GM21360 (cell line): ENCODE results near the gene HOXC11.

Experiments
- ATAC-seq: cut with Tn5 transposase; IDR thresholded peaks from one replicate; pipeline ENCODE4 v1.9.1; 2021; ENCODE audit warnings: mild to moderate bottlenecking, moderate library complexity; ENCODE audit not compliant: unreplicated experiment

HOXC11 gene

DNA sequence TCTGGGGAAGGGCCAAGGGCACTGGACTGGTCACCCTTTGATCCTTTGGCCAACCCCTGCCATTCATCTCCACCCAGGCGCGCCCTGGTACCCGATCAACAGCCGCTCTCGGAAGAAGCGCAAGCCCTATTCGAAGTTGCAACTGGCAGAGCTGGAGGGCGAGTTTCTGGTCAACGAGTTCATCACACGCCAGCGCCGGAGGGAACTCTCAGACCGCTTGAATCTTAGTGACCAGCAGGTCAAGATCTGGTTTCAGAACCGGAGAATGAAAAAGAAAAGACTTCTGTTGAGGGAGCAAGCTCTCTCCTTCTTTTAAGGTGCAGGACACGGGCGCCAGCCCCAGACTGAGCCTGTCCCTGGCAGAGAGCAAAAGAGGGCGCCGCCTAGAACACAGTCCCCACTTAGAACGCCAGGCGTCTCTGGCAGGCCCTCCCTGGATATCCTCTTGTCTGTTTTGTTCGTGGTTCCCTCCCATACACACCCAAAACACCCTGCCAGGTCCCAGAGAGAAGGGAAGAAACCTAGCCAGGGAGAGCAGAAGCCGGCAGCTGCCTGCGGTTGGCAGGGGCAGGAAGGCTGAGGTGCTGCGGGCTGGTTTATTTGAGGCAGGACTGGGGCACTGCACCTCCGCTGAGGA lies 16.6 kb upstream of the HOXC11 start:
- ATAC-seq: no peak

DNA sequence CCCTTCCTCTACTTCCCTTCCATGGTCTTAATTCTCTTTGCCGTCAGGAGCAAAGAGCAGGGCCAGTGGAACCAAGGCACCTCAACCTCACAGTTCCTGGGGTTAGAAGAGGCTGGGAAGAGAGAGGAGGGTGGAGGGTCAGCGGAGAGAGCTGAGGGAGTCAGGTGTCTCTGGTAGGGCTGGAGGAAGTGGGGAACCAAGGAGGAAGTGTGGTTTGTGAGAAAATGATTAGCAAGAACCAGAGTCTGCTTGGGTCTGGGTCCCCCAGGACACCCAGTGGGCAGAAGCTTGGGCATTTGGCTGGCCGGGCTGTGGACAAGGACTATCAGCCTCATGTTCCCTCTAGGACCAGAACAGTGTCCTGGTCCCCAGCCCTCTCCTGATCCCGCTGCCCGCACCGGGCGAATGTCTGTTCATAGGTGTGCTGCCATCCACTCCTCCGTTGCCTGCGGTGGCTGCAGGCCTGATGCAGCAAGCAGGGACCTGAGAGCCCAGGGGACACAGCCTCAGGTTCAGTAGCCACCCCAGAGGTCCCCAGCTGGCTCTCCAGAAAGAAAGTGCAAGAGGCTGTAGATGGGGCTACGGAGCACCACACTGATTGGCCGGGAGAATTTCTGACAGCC lies 15.9 kb upstream of the HOXC11 start:
- ATAC-seq: no peak

DNA sequence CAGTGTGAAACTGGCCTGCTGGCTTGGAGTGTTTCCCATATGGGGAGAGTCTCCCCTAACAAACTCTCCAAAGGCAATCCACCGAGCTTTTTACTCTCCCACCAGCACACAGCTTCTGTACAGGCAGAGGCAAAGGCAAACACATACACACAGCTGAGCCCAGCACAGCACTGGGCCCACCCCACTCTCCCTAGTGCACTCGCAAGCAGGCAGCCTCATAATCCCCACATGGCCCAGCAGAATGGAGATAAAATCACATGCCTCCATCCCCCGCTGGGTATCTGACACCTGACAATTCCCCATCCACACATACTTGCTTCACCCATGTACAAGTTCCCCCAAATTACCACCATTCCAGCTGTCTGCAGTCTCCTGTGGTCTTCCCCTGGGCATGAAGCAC lies 14.8 kb upstream of the HOXC11 start:
- no peak for ATAC-seq

DNA sequence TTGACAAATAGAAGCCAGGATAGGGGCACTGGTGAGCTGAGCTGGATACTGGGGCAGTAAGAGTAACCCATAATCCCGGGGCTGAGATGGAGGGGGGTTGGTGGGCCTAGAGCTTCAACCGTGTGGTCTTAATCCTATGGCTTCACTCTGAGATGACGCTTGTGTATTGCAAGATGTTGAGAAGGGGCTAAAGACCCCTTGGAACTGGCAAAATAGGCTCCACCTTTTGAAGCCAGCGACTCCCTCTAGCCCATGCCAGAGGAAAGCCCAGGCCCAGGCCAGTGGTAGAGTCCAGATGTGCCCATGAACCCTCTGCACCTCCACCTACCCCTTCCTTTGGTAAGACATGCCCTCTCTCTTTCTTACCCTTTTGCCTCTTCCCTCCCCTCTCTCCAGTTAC lies 13.6 kb upstream of the HOXC11 start:
- no peak for ATAC-seq

DNA sequence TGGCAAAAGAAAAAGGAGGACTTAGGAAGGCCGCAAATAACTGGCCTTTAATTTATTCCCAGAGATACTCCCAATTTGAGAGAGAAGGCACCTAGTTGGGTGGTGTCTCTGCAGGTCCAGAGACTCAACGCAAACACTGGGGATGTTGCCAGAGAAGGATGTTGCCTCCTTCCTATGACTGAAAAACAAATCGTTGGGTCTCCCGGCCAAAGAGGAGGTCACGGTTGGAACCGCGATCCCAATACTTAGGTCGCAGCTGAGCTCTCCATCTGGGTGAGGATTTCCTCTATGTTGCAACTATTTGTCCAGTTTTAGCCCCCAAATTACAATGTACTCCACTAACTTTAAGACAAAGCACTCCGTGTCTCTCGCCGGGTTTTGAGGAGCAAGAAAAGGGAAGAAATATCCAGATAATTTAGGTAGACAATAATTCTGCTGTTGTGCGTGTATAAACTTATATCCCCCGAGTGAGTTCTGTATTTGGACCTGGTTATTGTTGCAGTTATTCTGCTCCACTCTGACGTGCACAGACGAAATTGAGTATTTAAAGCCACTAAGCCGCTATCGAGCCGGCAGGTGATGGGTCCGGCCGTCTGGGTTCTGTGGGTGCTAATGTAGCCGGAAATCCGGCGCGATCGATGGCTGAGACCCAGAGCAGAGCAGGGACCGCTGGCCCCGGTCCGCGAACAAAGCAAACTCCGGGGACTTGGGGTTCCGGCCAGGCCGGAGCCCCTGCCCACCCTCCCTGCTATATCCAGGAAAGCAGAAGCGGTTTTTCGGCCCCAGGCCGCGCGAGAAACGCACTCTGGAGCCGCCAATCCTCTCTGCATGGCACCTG lies 12.5 kb upstream of the HOXC11 start:
- ATAC-seq: no peak

DNA sequence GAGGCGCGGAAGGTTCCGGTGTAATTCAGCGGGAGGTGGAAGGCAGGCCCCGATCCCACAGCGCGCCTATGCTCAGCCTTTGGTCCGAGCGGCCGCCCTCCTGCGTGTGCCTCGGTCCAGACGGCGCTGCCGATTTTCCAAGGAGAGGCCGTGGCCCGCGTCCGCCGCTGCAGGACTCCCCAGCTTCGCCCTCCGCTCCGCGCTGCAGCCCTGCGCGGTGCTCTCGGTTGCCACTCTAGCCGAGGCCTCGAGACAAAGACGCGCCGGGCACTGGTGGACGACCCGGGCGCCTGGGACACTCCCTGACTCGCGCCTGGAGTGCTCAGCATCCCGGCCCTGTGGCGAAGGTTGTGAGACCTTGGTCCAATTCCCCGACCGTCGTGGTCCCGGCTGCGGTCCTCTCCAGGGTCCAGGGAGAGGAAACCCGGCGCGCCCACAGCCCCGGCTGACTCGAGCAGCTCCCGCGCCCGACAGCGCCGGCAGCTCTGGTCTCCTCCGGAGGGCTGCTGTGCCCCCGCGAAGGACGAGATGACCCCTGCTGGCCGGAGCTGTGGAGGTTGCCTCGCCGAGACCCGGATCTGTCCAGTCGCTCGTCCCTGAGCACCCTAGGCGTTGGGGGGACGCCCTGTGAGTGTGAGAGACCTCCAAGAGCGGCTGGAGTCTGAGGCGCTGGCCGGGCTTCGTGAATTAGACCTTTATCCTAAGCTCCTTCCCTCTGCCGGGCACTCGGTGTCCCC lies 11.7 kb upstream of the HOXC11 start:
- ATAC-seq: no peak

DNA sequence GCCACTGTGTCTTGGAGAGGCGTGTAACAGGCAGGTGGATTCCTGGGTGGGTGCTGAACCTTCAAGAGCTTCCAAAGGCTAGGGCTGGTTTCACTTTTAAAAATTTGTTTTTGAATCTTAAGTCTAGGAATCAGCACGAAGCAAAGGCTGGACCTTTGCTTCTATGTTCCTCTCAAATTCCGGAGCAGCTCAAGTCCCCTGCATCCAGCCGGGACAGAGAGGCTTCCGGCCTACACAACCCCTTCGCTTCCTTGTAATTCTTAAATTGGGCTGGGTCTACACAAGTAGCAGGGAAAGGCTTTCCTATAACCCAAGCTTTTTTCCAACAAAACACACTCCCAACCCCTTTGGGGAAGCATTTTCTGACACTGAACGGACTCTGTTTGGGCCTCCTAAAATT lies 9.9 kb upstream of the HOXC11 start:
- no peak for ATAC-seq

DNA sequence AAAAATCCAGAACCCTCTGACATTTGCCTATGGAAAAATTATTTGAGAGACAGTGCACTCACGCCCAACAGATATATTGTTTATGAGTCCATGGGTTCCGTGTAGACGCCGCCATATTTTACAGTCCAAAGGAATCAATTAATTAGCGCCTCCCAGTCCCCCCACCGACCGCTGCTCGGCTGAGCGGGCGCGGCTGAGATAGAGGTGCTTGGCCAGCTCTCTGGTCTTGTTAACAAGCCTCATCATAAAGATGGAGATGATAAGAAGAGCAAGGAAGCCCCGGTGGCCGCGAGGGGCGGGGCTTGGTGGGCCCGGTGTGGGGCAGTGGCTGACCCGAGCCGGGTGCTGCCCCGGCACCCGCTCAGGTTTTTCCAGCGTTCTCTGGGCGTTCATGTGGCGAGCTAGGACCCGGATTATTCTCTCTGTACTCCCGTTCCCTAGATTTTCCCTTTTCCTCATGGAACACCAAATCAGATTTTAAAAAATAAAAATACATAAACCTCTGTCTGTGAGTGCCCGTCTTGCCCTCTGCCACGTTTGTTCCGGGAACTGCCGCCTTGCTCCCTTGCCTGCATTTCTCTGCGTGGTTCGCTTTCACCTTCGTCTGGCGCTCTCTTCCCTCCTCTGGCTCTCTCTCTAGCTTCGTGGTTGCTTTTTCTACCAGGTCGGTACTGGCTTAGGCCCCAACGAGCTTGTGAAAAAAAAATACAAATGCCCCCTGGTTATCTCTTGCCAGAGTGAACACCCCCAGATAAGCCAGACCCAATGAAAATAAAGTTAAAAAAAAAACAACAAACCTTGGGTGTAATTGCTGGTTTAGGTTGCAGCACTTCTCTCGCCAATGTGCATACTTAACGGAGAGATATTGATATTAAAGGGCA lies 9.3 kb upstream of the HOXC11 start:
- ATAC-seq: no peak

DNA sequence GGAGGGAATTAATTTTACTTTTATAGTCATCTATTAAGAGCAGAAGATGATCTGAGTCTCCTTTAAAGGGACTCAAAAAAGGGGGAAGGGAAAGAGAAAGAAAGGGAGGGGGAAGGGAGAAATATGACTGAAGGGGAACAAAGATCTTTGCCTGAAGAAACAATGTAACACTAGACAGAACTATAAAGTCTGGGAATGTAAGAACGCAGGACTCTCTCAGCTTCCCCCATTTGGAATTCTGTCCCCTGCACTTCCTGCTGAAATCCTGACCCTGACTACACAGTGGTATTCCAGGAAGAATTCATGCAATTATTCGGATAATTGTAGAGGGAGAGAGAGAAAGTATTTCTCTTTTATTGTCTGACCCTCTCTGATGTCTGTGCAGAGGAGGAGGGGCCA lies 8.6 kb upstream of the HOXC11 start:
- no peak for ATAC-seq

DNA sequence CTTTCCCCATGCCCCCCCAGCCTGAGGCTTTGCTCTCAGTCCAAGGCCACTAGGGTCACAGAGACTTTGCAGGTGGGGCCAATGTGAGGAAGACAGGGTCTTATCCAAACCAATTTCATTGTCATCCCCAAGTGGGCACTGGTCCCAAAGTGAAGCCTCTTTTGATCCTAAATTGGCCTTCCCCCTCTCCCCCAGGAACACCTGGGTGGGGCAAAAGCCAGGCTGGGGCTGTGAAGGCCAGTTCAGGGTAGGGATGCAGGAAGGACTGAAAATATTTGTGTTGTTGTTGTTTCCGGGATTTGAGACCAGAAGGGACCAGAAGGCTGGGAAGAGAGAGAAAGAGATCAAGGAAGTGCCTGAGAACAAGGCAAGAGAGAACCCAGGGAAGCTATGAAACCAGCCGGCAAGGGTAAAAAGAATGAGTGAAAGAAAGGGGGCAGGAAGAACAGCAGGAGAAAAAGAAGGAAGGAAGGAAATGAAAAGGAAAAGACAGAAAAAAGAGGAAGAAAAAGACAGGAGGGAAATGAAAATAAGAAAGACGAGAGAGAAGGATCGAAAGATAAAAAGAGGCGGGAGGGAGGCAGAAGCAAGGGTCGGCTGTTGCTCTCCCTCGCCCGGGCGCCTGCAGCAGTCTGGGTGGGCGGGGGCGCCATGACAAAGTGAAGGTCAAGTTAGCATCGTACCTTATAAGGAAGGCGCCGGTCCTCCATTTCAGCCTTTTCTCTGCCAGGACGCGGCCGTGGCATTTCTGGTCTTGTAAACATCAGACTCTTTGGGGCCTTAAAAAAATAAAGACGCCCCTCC lies 7.4 kb upstream of the HOXC11 start:
- ATAC-seq: no peak

DNA sequence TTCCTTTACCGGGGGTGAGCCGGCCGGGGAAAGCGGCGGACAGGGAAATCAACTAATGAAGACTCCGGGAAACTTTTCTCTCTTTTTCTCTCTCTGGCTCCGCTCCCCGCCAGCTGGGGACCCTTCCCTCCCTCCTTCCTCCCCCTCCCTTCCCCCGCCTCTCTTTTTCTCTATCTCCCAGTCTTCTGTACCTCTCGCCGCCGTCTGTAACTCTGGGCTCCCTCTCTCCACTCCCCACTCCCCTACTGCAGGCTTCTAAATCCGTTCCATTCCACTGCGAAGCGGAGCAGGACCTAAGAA lies 6.9 kb upstream of the HOXC11 start:
- ATAC-seq: no peak

DNA sequence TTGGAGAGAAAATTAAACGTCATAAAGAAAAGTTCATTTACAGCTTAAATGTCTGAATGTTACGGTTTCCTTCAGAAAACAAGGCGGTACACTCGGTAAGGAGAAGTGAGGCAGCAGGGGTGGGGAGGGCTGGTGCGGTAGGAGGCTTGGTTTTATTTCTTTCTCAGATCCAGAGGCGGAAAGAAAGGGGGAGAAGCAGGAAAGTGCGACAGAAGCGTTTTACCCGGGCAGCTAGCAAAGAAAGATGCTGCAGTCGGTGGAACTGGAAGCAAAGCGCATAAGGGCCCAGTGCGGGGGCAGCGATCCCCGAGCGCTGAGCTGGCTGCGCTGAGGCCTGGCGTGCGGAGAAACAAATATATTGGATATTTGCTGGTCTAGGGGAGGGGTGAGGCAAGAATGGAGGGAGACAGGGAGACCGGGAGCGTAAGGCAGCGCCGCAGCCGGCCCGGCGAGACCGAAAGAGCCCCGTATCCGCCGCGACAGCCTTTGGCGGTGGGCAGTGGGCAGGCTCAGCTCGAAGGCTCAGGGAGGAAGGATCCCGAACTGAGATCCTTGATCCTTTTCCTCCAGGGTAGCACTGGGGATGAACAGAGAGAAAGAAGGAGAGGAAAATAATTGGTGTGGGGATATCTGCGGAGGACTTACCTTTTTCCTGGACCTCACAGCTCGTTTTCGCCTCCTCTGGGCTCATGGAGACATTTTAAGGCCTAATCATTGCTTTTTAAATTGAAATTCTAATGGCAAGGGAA lies 6.4 kb upstream of the HOXC11 start:
- no peak for ATAC-seq

DNA sequence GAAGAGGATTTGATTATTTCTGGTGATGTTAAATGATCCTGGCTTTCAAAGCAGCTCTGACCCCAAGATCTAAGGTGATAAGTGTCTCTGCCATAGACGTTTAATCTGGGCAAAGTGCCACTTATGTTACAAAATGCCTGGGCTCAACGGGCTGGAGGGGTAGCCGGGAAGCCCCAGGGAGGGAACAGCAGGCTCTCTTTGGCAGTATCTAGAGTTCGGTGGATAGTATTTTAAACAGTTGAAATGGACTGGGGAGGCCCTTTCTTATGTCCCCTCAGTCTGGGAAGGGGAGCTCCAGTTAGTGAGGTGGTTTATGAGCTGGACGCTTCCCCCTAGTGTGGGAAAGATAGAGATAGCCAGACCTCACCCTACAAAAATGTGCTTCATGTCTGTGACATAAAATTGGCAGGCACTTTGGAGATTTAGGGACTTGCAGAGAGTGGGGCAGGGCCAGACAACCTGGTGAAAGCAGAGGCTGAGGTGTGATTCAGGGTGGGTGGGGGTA lies 5.5 kb upstream of the HOXC11 start:
- no peak for ATAC-seq

DNA sequence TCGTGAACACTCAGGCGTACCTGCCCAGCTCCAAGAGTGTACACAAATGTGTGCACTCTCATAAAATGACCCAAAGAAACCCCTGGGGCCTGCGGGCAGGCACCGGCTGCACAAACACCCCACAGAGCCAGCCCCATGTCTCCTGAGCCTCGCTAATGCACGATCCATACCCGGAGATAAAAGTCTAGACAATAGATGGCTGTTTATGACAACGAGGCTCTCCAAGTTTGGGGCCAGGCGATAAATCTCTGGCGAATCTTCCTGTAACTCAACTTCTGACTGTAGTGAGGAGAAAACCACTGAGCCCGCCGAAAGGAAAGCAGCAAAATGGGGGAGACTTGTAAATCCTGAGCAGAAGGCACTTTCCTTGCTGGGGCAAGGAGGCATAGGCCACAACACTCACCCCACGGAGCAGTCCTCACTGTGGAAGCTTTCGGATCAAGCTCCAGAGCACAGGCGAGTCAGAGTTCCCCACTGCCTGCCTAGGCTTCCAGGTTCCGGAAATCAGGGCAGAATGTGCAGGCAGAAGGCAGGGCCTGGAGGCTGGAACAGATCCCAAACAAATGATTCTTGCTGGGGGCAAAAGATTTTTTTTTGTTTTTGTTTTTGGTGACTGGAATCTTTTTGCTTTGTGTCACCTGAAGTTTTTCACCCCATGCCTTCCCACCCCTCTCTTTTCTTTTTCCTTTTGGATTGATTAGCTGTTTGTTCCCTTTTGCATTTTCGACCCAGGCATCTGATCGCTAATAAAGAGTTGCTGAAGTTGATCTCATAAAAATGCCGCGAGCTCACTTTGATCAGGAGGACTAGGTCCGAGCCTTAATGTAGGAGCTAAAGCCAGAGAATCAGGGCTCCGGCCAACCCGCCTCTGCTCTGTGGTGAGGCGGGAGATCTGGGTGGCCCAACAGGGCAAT lies 4.5 kb upstream of the HOXC11 start:
- ATAC-seq: no peak

DNA sequence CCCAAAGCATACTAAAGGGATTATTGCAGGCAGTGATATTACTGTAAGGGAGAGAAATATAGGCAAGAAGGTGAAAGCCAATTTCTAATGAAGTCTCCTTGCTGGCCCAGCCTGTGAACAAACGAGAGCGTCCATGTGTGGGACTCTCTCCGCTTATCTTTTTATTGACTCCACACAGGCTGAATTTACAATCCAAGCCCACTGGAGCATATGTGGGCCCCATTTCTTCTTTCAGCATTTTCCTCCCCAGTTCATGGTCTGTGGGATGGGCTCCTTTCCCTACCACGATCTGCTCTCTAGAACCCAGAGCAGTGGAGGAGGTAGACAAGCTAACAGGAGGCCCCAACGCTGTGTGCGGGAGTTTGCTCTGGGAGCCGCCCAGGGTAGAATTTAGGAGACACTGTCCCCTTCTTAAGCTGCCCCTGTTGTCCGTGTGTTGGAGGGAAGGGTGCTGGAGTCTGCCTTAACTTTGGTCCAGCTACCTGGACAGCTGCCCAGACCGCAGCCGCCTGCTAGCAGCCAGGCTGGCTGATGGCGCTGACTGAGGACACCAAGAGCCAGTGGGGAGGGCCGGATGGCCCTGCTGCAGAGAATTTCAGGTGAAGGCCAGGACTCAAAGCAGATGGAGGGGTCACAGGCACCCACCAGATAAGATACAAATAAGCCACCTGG lies 3.2 kb upstream of the HOXC11 start:
- no peak for ATAC-seq

DNA sequence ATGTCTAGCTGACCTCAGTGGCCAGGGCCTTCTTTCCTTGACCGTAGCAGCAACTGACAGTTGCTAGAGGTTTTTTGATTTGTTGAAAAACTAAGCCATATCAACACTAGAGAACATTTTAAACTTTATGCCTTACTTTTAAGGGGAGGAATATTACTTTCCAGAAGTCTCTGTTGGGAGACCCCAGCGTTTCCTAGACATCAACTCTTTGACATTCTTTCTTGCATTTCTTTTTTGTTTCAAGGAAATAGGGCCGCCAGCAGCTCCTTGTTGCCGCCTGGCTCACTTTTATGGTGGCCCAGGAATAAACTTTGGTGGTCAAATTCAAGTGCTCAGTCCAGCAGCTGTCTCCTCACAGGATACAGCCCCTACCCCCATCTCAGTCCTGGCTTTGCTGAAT lies 2.5 kb upstream of the HOXC11 start:
- no peak for ATAC-seq

DNA sequence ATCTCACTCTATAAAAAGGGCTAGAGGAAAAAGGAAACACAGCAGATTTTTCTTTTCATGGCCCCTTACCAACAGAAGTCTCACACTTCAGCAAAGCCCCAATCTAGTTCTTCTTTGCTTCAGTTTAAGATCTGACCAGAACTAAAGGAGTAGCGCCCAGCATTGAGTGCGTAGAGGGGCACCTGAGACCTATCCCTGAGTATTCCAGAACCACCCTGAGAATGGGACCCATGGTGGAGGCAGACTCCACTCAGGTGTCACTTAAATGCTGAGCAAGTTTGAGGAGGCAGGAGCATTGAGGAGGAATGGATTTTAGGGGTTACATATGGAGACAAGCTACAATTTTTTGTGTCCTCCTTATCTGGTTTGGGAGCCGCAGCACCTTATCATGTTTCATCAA lies 1.8 kb upstream of the HOXC11 start:
- ATAC-seq: no peak
